ENCODE data around the gene GNAQ. TPM values are rescaled to one million over a fixed set of nuclear protein-coding genes. Genes with fewer than 3 reads are reported as not detected.
"Not testable (repeated sequence)": the region's sequence is repeated elsewhere in the genome, so short reads cannot be mapped to it uniquely, and the experiment has no call there.

The GNAQ gene
- total RNA-seq, 2 experiments from 2014 or later: 22.4 to 22.7 TPM

DNA sequence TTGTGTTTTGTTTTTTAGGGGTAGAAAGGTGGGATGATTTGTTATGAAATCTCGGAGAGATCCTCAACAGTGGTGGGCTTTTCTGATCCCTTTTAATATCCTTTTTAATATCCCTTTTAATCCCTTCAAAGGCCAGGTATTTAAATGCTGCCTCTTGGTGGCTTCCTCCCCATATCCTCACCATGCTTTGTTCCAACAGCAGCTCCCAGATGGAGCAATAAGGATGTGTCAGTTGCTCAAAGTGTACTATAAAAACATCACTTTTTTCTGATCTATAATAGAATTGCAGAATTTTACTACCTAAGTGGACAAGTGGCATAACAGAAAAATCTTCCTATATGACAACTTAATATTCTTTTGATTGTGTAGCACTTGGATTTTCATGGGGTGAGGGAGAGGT is 160.1 kb downstream of the GNAQ start:
- DNase-seq: no peak
- peaks cover 1% of the 10 kb centered on the region for H3K4me1 Mint-ChIP-seq
- no peak overlapping the region for H3K4me3 Mint-ChIP-seq
- no peaks in the 10 kb centered on the region for H3K27me3 Mint-ChIP-seq
- peaks cover 6% of the 10 kb centered on the region for H3K36me3 Mint-ChIP-seq
- H3K27ac Mint-ChIP-seq: no peak overlapping the region
- no peaks in the 10 kb centered on the region for H3K9me3 Mint-ChIP-seq

DNA sequence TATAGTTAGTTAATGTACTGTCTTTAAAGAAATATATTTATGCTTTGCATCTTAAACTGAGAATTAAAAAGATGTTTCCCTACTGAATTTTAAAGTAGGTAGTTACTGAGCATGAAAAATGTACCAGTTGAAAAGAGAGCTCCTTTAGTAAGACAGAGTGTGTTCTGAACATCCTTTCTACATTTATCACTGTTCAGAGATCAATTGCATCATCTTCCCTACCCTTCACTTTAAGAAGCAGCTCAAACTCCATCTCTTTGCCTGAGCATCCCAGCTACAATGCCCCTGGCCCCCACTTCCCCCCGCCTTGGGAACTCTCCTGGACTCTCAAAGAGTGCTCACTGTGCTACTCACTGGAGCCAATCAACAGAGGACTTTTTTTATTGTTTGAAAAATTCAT is 164.7 kb downstream of the GNAQ start:
- H3K27me3 Mint-ChIP-seq: no peaks in the 10 kb centered on the region

DNA sequence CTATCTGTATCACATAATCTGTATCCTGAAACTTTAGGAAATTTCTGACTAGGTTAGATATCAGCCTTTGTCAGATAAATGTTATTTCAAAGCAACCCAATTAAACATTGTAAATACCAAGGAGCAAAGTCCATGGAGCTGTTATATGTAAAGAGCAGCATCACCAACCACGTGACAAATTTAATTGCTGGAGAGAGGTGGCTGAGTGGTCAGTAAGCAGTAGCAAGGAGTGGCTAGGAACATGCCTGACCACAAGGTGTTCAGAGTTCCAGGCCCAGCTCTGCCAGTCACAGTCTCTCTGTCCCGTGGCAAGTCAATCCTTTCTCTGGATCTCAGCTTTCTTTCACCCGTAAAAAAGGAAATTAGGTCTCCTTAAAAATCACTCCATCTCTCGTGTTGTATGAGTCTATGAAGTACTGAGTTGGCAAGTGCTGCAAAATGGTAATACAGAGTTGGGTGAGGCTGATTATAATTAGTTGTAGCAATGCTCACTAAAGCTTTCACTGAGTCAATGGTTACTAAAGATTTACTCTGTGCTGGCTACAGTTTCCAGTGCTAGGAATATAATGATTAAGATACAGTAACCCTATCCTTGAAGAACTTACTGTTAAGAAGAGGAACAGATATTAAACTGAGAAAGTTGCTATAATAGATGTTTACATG is 166.1 kb downstream of the GNAQ start:
- Mint-ChIP-seq H3K4me3 (no peak overlapping the region), H3K36me3 (peaks cover 52% of the 10 kb centered on the region), H3K4me1 (no peaks in the 10 kb centered on the region), H3K27ac (no peak overlapping the region), H3K27me3 (no peaks in the 10 kb centered on the region), H3K9me3 (peaks cover 24% of the 10 kb centered on the region)
- no peak for DNase-seq

More for the DNA sequence above, 164.7 kb downstream of the GNAQ start:
- H3K27ac Mint-ChIP-seq: no peak overlapping the region
- no peak overlapping the region for H3K4me3 Mint-ChIP-seq
- no peak for DNase-seq
- peaks cover 40% of the 10 kb centered on the region for H3K36me3 Mint-ChIP-seq
- H3K4me1 Mint-ChIP-seq: no peaks in the 10 kb centered on the region
- H3K9me3 Mint-ChIP-seq: peaks cover 19% of the 10 kb centered on the region

DNA sequence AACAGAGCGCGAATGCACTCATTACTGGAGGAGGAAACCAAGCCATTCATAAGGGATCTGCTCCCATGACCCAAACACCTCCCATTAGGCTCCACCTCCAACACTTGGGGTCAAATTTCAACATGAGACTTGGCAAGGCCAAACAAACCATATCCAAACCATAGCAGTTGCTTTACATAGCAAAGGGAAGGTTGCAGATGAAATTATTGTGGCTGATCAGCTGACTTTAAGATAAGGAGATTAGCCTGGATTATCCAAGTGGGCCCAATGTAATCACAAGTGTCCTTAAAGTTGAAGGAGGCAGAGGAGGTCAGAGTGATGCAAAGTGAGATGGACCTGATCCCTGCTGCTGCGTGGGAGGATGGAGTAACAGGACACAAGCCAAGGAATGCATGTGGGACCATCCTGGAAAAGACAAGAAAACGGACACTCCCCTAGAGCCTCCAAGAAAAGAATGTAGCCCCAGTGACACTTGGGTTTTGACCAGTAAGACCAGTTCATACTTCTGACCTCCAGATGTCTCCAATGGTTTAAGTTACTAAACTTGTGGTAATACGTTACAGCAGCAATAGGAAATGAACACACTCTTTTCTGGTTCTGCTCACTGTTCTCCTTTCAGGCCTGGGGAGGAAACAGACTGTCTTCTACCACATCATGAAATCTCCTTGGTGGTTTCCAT is 167.3 kb downstream of the GNAQ start:
- DNase-seq: no peak
- Mint-ChIP-seq H3K36me3 (peaks cover 56% of the 10 kb centered on the region), H3K4me3 (no peak overlapping the region), H3K9me3 (peaks cover 24% of the 10 kb centered on the region), H3K27me3 (no peaks in the 10 kb centered on the region), H3K27ac (no peak overlapping the region), H3K4me1 (no peaks in the 10 kb centered on the region)

DNA sequence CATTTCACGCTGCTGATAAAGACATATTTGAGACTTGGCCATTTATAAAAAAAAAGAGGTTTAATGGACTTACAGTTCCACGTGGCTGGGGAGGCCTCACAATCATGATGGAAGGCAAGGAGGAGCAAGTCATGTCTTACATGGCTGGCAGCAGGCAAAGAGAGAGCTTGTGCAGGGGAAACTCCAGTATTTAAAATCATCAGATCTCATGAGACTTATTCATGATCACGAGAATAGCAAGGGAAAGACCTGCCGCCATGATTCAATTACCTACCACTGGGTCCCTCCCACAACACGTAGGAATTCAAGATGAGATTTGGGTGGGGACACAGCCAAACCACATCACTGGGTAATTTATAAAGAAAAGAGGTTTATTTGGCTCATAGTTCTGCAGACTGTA is 168.0 kb downstream of the GNAQ start:
- DNase-seq, H3K27ac Mint-ChIP-seq, H3K4me3 Mint-ChIP-seq, H3K4me1 Mint-ChIP-seq, H3K27me3 Mint-ChIP-seq: not testable (repeated sequence)
- peaks cover 28% of the 10 kb centered on the region for H3K9me3 Mint-ChIP-seq
- H3K36me3 Mint-ChIP-seq: peaks cover 59% of the 10 kb centered on the region

DNA sequence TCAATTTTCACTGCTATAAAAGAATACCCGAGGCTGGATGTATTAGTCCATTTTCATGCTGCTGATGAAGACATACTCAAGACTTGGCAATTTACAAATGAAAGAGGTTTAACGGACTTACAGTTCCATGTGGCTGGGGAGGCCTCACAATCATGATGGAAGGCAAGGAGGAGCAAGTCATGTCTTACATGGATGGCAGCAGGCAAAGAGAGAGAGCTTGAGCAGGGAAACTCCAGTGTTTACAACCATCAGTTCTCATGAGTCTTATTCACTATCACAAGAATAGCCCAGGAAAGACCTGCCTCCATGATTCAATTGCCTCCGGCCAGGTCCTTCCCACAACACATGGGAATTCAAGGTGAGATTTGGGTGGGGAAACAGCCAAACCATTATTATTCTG is 170.7 kb downstream of the GNAQ start:
- not testable (repeated sequence) for H3K4me3 Mint-ChIP-seq

DNA sequence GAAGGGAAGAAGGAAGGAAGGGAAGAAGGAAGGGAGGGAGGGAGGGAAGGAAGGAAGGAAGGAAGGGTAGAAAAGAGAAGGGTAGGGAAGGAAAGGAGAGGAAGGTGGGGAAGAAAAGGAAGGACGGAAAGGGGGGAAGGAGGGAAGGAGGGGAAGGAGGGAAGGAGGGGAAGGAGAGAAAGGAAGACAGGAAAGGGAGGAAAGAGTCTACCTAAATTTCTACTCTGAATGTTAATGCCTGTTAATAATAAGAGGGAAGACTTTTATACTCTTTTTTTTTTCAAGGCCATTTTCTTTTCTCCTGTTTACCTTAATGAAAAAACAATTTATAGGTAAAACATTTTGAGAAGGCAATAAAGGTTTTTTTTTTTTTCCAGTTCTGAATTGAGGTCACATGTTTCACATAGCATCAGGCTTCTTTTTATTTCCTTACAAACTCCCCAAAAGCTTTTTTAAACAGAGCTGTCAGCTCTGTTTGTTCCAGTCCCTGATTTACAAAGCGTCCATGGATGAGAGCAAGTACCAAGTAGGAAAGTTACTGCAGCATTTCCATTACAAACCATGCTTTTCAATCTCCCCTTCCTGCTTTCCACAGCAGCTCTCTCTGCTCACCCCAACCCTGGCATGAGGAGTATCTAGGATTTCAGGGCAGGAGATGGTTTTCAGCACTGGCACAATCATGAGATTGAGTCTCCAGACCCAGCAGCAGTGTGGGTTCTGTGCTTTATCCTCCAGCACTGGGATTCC is 173.9 kb downstream of the GNAQ start:
- DNase-seq: no peak
- Mint-ChIP-seq H3K27ac (no peak overlapping the region), H3K36me3 (peaks cover 32% of the 10 kb centered on the region), H3K4me3 (no peak overlapping the region), H3K9me3 (peaks cover 16% of the 10 kb centered on the region), H3K4me1 (peaks cover 17% of the 10 kb centered on the region), H3K27me3 (no peaks in the 10 kb centered on the region)

More for the DNA sequence above, 170.7 kb downstream of the GNAQ start:
- H3K27me3 Mint-ChIP-seq, H3K27ac Mint-ChIP-seq, H3K4me1 Mint-ChIP-seq, DNase-seq: not testable (repeated sequence)
- Mint-ChIP-seq H3K36me3 (peaks cover 64% of the 10 kb centered on the region), H3K9me3 (peaks cover 36% of the 10 kb centered on the region)

DNA sequence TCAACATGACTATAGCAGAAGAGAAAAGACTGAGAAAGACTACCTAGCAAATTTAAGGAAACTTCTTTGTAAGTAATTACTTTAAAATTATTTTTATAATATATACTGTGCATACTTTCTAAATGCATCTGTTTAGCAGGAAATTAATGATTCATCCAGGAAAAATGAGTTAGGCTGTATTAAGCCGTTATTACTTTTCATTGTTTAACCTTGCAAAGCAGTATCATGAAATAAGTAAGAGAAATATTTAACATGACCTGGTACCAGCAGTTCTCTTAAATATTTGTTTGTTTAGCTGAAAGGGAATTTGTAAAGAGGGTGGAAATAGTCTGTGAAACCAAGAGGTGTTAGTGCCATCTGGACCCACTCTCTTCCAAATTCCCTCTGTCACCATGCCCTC is 175.0 kb downstream of the GNAQ start:
- no peak overlapping the region for H3K4me3 Mint-ChIP-seq
- DNase-seq: no peak
- H3K4me1 Mint-ChIP-seq: peaks cover 22% of the 10 kb centered on the region
- peaks cover 26% of the 10 kb centered on the region for H3K36me3 Mint-ChIP-seq
- H3K27me3 Mint-ChIP-seq: no peaks in the 10 kb centered on the region
- no peak overlapping the region for H3K27ac Mint-ChIP-seq
- H3K9me3 Mint-ChIP-seq: peaks cover 16% of the 10 kb centered on the region

DNA sequence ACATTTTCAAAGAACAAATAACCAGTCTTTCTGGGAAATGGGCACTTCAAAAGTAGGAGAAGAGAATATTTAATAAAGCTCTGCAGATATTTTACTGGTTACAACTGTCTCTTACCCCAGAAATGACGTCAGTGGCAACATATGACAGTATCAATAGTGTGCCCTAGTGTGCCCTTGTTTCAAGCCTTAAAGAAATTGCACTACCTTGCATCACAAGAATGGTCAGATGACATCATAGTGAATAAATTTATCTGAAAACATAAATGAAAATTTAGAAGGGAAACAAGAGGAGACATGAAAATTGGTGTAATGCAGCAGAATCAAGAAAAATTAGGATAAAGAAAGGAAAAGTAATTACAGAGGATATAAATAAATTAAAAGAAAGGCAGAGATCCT is 176.7 kb downstream of the GNAQ start:
- no peak for DNase-seq
- Mint-ChIP-seq H3K4me3 (no peak overlapping the region), H3K4me1 (peaks cover 22% of the 10 kb centered on the region), H3K27me3 (no peaks in the 10 kb centered on the region), H3K36me3 (peaks cover 13% of the 10 kb centered on the region), H3K27ac (no peak overlapping the region), H3K9me3 (peaks cover 12% of the 10 kb centered on the region)

DNA sequence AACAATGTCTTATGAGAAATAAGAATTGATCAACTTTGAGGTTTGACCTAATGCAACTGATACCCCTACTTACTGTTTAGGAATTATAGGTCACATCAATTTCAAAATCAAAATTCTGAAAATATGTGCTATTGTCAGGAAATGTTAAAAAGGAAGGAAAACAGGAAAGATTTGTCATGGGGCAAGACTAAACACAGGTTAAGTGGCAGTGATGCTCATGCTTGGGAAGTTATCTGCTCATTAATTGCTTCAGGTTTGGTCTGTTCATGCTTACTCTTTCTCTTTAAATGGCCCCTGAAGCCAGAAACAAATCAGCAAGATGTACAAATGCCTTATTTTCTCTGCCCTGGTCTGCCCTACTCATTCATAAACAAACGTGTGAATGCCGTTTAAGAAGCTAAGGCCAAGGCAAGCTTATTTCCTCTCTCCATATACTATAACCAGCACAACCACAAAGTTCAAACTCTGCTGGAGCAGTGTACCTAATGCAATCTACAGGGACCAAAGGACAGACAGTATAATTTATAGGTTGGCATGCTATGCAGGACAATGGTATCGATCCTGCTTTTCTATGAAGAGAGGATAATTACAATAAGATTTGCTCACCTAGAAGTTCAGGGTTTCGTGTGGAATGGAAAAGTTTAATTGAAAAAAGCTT is 177.2 kb downstream of the GNAQ start:
- Mint-ChIP-seq H3K27ac (no peak overlapping the region), H3K36me3 (peaks cover 11% of the 10 kb centered on the region), H3K27me3 (no peaks in the 10 kb centered on the region), H3K4me3 (no peak overlapping the region), H3K4me1 (peaks cover 22% of the 10 kb centered on the region), H3K9me3 (peaks cover 12% of the 10 kb centered on the region)
- DNase-seq: no peak

DNA sequence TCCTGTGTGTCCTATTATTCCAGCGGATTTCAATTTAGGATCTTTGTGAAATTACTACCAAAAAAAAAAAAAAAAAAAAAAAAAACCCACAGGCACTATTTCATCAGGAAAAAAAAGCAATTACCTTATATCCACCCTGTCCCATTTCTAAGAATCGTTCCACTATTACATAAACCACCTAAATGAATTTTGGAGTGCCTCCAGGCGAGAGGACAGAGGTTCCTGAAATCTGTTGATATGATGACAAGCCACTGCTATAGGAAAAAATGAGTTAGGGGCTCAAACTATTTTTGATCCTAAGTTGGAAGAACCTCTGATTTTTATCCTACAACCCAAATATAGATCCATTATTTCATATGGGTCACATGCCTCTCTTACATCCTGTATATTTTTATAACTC is 177.9 kb downstream of the GNAQ start:
- DNase-seq: no peak
- Mint-ChIP-seq H3K36me3 (peaks cover 8% of the 10 kb centered on the region), H3K27me3 (no peaks in the 10 kb centered on the region), H3K27ac (no peak overlapping the region), H3K4me3 (no peak overlapping the region), H3K4me1 (peaks cover 21% of the 10 kb centered on the region), H3K9me3 (peaks cover 8% of the 10 kb centered on the region)

DNA sequence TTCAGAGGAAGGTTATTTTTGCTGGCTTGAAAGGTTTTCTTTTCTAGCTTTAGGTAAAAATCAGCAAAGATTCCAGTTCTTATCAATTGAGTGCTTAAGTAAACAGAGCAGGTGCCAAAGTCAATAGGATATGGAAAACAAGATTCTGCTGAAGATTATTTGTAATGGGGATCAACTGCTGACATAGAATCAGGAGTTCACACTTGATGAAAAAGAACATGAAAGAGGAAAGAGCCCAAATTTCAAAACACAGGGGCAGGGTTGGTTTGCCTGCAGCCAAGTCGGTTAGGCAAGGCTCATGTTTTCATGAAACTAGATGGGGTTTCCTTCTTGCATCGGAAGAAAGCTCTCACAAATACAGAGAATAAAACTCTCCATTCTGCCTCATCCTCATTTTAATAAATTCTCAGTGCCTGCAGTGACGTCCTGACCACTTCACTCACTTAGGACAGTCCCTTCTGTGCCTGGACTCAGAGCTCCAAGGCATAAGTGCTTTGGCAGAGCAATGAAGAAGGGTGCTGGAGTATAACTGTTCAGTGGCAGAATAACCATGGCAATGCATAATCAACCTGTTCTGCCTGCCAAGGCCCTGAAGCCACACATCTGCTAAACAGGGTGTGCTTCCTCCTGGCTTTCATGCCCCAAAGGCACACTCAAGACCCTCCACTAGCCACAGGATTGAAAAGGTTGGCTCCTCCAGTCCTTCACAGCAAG is 179.6 kb downstream of the GNAQ start:
- DNase-seq: no peak
- Mint-ChIP-seq H3K4me3 (no peak overlapping the region), H3K4me1 (peaks cover 30% of the 10 kb centered on the region), H3K27ac (no peak overlapping the region), H3K36me3 (peaks cover 3% of the 10 kb centered on the region), H3K27me3 (no peaks in the 10 kb centered on the region), H3K9me3 (no peaks in the 10 kb centered on the region)

DNA sequence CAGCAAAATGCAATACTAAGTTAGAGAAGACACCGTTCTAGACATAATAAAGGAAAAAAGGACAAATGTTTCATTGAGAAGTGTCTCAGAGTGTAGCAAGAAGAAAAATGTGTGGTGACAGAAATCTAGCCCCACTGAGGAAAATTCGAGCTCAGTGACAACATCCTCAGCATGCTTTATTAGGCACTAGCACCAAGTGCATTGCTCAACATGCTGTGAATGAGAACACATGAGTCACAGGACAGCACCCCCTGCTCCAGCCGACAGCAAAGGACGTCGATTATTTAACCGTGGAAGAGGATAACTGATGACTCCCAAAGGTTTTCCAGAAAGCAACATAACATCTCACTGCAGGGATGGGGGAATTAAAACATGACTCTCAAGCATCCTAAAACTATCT is 182.7 kb downstream of the GNAQ start:
- no peaks in the 10 kb centered on the region for H3K27me3 Mint-ChIP-seq
- H3K36me3 Mint-ChIP-seq: peaks cover 3% of the 10 kb centered on the region
- DNase-seq: no peak
- no peak overlapping the region for H3K4me3 Mint-ChIP-seq
- H3K9me3 Mint-ChIP-seq: no peaks in the 10 kb centered on the region
- H3K4me1 Mint-ChIP-seq: peaks cover 26% of the 10 kb centered on the region
- no peak overlapping the region for H3K27ac Mint-ChIP-seq

DNA sequence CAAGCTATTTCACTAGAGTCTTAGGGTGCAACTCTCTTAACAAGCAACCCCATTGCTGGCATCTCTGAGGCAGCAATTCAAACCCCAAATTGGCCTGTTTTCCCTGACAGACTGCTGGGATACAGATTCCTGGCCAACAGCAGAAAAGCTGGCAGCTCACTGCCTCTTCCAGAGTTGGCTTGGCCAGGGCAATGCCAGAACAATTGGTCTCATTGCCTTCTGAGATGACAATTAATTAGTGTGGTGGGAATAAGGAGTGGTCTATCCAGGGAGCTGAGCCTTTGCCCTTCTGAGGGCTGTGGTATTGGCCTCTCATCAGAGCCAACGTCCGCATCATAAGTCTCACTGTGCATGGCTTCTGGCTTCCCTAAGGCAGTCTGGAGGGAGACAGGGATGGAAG is 183.2 kb downstream of the GNAQ start:
- no peak for DNase-seq
- Mint-ChIP-seq H3K36me3 (peaks cover 3% of the 10 kb centered on the region), H3K27ac (no peak overlapping the region), H3K27me3 (no peaks in the 10 kb centered on the region), H3K4me1 (peaks cover 26% of the 10 kb centered on the region), H3K9me3 (no peaks in the 10 kb centered on the region), H3K4me3 (no peak overlapping the region)

DNA sequence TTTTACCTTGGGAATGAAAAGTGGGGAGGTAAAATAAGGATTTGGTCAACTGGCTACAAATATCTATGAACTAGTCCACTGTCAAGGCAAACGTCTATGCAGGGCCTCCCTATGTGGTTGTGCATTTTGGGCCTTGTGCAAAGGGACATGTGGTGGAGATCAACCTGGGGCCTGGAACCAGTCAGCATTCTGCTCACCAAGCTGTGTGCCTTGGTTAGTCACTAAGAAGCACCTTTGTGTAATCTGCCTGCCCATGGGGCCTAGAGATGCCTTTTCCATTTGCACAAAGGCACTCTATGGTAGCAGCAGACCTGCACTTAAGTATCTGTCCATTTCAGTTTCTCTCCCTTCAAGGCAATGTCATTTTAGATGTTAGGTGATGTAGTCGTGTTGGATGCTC is 184.0 kb downstream of the GNAQ start:
- no peaks in the 10 kb centered on the region for H3K9me3 Mint-ChIP-seq
- peaks cover 3% of the 10 kb centered on the region for H3K36me3 Mint-ChIP-seq
- no peak overlapping the region for H3K27ac Mint-ChIP-seq
- H3K4me1 Mint-ChIP-seq: peaks cover 26% of the 10 kb centered on the region
- H3K27me3 Mint-ChIP-seq: no peaks in the 10 kb centered on the region
- no peak for DNase-seq
- H3K4me3 Mint-ChIP-seq: no peak overlapping the region
